Measurements from ENCODE around the gene RABGAP1L.

DNA sequence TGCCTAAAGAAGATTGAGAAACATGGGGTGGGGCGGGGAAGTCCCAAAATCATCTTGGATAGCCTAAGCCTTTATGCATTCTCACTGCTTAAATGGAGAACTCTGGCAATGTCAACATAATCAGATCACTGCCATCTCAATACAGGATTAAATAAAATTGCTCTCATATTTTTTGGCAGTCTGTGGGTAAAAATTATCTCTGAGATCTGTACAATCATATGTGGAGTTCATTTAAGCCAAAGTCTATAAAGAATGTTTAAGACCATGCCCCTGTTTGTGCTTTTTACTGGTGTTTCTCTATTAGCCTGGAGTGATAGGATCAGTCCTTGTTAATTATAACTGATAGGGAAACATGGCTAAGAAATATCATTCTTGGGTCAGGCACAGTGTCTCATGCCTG is 424.8 kb downstream of the RABGAP1L start:
- TF ChIP-seq, protein P1, sequence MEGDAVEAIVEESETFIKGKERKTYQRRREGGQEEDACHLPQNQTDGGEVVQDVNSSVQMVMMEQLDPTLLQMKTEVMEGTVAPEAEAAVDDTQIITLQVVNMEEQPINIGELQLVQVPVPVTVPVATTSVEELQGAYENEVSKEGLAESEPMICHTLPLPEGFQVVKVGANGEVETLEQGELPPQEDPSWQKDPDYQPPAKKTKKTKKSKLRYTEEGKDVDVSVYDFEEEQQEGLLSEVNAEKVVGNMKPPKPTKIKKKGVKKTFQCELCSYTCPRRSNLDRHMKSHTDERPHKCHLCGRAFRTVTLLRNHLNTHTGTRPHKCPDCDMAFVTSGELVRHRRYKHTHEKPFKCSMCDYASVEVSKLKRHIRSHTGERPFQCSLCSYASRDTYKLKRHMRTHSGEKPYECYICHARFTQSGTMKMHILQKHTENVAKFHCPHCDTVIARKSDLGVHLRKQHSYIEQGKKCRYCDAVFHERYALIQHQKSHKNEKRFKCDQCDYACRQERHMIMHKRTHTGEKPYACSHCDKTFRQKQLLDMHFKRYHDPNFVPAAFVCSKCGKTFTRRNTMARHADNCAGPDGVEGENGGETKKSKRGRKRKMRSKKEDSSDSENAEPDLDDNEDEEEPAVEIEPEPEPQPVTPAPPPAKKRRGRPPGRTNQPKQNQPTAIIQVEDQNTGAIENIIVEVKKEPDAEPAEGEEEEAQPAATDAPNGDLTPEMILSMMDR (IDR thresholded peaks at IDR 0.05; ENCODE audit: low read depth, low read length): no peak
- no peak for TF ChIP-seq EZH2phosphoT487 (IDR thresholded peaks at IDR 0.05; ENCODE audit: low read depth)
